Stimulated activated memory B cell treated with anti-CD40 and anti-IgM and Interleukin-4, amounts not matched to agents 10 μg/mL and 1 μg/mL and 100 μg/mL, for 72 hours (primary cell): Measurements from ENCODE around the gene SLC41A1.
"Not testable (repeated sequence)": the region's sequence is repeated elsewhere in the genome, so short reads cannot be mapped to it uniquely, and the experiment has no call there.

Experiments used
- ATAC-seq: fragments of 150-1000 bp; cut with Tn5 transposase; 2 replicates; pipeline ENCODE4 v1.10.0; 2021
- H3K27ac Mint-ChIP-seq: one replicate; pipeline ENCODE4 v1.8.0; 2022; ENCODE audit warnings: mild to moderate bottlenecking, mixed read lengths
- H3K27me3 Mint-ChIP-seq: one replicate; pipeline ENCODE4 v1.8.0; 2022; ENCODE audit warnings: mixed read lengths
- H3K36me3 Mint-ChIP-seq: one replicate; pipeline ENCODE4 v1.8.0; 2022; ENCODE audit warnings: mixed read lengths
- H3K4me1 Mint-ChIP-seq: one replicate; pipeline ENCODE4 v1.8.0; 2022; ENCODE audit warnings: mixed read lengths
- H3K4me3 Mint-ChIP-seq: one replicate; pipeline ENCODE4 v1.8.0; 2022; ENCODE audit warnings: mild to moderate bottlenecking, moderate library complexity, mixed read lengths
- H3K9me3 Mint-ChIP-seq: one replicate; pipeline ENCODE4 v1.8.0; 2022; ENCODE audit warnings: mixed read lengths

The SLC41A1 gene

DNA sequence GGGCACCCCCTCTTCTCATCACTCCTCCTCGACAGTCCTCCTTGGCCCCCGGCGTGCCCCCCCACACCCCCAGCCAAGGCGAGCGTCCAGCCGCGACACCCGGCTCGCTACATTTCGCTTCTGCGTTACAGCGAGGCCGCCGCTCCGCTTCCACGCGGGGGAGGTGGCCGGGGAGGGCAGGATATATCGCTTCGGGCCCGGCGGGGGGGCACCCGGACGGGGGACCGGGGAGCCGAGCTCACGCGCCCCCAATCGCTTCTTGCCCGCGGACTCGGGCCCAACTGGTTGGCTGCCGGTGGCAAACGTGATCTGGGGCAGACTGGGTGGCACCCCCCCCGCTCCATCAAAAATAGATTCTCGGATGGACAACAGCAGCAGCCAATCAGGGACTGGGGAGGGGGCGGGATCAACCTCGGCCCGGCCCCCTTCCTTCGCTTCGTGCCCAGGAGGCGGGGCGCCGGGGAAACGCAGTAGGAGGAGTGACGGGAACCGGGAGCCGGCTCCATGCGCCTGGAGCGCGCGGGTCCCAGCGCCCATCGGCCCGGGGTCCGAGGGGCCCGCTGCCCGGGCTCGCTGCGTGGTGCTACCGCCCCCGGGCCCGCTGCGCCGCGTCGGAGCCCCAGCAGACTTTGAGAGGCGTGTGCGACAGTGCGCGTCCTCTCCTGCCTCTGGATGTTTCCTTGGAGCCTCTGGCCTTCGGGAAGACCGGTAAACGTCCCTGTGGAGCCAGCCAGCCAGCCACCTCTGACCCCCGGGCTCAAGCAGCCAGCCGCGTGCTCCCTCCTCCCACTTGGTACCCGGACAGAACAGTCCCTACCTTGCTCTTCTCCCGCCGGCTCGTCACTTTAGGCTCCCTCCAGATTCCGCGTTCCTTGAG, at the start of gene SLC41A1:
Gene SLC41A1, minus strand, starts transcription at position 321 of the 877 bp plus-strand sequence. CDS start 2,757 bp downstream, outside the sequence.
- H3K27me3 Mint-ChIP-seq: no peaks in the 10 kb centered on the region
- peaks cover 61% of the 10 kb centered on the region for H3K4me1 Mint-ChIP-seq
- H3K27ac Mint-ChIP-seq: peak within 1 kb of the TSS; percentile 82
- H3K4me3 Mint-ChIP-seq: peak within 1 kb of the TSS; percentile 91
- peak; percentile 98 for ATAC-seq
- peaks cover 30% of the 10 kb centered on the region for H3K36me3 Mint-ChIP-seq
- H3K9me3 Mint-ChIP-seq: no peaks in the 10 kb centered on the region

- no peak for ATAC-seq
- Mint-ChIP-seq H3K4me1 (peaks cover 13% of the 10 kb centered on the region), H3K4me3 (no peak overlapping the region), H3K27ac (no peak overlapping the region), H3K27me3 (no peaks in the 10 kb centered on the region), H3K9me3 (peaks cover 6% of the 10 kb centered on the region), H3K36me3 (peaks cover 7% of the 10 kb centered on the region)
Observed at GRCh38 chr1:205861540-205861939, 48.5 kb upstream of the SLC41A1 start.

GRCh38 chr1:205858141-205858961, 45.4 kb upstream of the SLC41A1 start:
- peaks cover 18% of the 10 kb centered on the region for H3K36me3 Mint-ChIP-seq
- peak overlapping the region; percentile 53 for H3K27ac Mint-ChIP-seq
- H3K4me1 Mint-ChIP-seq: peaks cover 13% of the 10 kb centered on the region
- no peak for ATAC-seq
- peak overlapping the region; percentile 19 for H3K4me3 Mint-ChIP-seq
- H3K27me3 Mint-ChIP-seq: no peaks in the 10 kb centered on the region
- peaks cover 17% of the 10 kb centered on the region for H3K9me3 Mint-ChIP-seq

DNA sequence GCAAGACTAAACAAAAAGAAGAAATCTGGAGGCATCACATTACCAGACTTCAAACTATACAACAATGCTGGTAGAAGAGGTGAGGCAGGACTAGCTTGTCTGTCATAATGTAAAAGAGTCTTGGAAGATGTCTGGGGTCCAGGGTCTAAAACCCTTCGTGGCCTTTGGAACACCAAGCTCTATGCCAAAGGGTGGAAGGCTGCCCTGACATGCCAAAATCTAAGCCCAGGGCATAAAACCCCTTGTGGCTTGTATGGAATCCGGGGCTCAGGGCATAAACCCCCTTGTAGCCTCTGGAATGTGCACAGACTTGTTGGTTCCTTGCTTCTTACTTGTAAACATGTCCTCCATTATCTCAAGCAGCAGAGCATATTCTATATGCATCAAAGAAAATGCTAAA, 44.5 kb upstream of the SLC41A1 start:
- peaks cover 17% of the 10 kb centered on the region for H3K9me3 Mint-ChIP-seq
- not testable (repeated sequence) for H3K4me3 Mint-ChIP-seq, ATAC-seq, H3K27me3 Mint-ChIP-seq
- peaks cover 13% of the 10 kb centered on the region for H3K4me1 Mint-ChIP-seq
- peaks cover 18% of the 10 kb centered on the region for H3K36me3 Mint-ChIP-seq
- H3K27ac Mint-ChIP-seq: peak overlapping the region; percentile 53

GRCh38 chr1:205856433-205856832, 43.4 kb upstream of the SLC41A1 start:
- no peak overlapping the region for H3K27ac Mint-ChIP-seq
- H3K36me3 Mint-ChIP-seq: peaks cover 18% of the 10 kb centered on the region
- peaks cover 17% of the 10 kb centered on the region for H3K9me3 Mint-ChIP-seq
- ATAC-seq: no peak
- H3K4me3 Mint-ChIP-seq: no peak overlapping the region
- H3K4me1 Mint-ChIP-seq: peaks cover 13% of the 10 kb centered on the region
- H3K27me3 Mint-ChIP-seq: no peaks in the 10 kb centered on the region

- peaks cover 17% of the 10 kb centered on the region for H3K9me3 Mint-ChIP-seq
- no peak overlapping the region for H3K27ac Mint-ChIP-seq
- no peaks in the 10 kb centered on the region for H3K27me3 Mint-ChIP-seq
- no peak overlapping the region for H3K4me3 Mint-ChIP-seq
- H3K4me1 Mint-ChIP-seq: peaks cover 5% of the 10 kb centered on the region
- peaks cover 18% of the 10 kb centered on the region for H3K36me3 Mint-ChIP-seq
- ATAC-seq: no peak
Observed at GRCh38 chr1:205852969-205853368, 40.0 kb upstream of the SLC41A1 start.

DNA sequence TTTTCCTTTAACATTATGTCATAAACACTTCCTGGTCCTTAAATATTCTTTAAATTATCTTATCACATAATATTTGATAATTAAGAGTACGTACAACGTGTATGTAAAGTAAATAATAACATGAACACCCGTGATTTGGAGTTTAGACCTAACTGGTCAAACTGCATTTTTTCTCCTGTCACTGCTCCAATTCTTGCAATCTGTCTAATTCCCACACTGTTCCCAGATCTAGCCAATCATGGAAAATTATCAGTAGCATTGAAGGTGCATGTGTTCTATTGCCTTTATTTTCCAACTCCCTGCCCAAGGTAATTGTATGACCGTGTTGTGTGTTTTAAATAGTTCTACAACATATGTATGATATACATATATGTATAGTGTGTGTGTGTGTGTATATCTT, 39.0 kb upstream of the SLC41A1 start:
- H3K27me3 Mint-ChIP-seq: no peaks in the 10 kb centered on the region
- H3K27ac Mint-ChIP-seq: no peak overlapping the region
- H3K36me3 Mint-ChIP-seq: peaks cover 16% of the 10 kb centered on the region
- peaks cover 15% of the 10 kb centered on the region for H3K9me3 Mint-ChIP-seq
- no peak for ATAC-seq
- no peaks in the 10 kb centered on the region for H3K4me1 Mint-ChIP-seq
- H3K4me3 Mint-ChIP-seq: no peak overlapping the region

DNA sequence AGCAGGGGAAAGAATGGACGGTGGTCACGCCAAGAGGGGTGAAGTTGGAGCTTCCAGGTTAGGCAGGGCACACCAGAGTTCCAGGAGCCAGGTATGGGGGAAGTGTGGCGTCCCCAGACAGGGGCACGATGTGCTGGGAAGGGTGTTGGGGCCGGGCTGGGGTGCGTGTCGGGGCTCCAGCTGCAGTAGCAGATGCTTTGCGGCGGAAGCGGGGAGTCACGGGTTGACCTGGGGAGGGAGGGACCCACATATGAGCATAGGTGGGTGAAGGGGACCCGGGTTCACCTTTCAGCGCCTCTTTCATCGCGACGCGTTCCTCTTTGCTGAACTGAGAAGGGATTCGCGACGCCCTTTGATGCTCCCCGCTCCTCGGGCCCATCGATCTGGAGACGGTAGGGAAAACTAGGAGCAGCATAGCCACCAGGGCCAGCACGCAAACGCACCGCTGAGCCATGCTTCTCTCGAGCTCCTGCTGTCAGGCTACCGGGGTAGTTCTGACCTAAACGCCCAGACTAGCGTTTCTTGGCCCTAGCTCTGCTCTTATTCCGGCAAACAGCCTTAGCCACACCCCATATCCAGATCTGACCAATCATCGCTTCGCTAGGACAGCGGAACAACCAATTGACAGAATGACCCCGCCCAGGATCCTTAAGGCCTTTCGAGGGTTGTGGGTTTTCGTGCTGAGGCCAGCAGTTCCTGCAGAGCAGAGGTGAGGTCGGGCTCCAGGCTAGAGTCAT, 36.8 kb upstream of the SLC41A1 start, which contains the start of gene PM20D1:
Gene PM20D1, minus strand, starts transcription at position 514 of the 737 bp plus-strand sequence. Its CDS starts 60 bp downstream, at position 454.
- ATAC-seq: peak; percentile 94
- Mint-ChIP-seq H3K27ac (peak within 1 kb of the TSS; percentile 79), H3K4me3 (peak within 1 kb of the TSS; percentile 82), H3K4me1 (no peaks in the 10 kb centered on the region), H3K36me3 (peaks cover 1% of the 10 kb centered on the region), H3K9me3 (no peaks in the 10 kb centered on the region), H3K27me3 (no peaks in the 10 kb centered on the region)

DNA sequence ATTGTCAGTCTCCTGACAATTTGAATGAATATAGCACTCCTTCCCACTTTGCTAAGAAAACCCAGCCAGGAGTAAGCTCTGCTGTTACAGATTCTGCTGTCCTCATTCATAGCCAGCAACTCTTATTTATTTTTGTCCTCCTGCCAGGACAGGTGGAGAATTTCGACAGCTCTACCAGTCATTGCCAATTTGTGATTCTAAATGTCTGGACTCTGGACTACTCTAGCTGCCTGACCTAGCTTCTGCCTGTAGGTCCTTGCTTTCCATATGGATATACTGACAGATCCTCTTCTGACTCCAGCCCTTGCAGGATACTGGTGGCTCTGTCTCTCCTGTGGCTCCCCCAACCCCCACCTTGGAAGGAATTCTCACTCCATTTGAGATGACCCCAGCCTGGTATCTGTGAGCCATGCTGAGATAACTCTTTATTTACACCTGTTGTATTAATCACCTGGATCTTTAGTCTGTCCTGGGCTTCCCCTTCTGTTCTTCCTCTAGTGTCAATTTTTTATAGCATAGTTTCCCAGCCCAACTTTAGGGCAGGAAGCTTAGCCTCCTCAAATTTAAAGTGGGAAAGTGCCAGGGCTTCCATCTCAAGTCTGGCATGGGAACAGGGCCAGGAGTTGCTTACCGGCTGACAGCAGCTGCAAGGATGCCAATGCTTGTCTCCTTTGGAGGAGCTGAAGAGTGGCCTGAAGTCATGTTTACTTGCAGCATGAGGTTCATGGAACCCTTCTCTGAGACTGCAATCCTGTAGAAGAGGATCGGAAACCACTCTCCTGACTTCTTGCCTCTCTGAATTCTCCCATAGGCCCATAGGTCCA, 30.2 kb upstream of the SLC41A1 start:
- H3K9me3 Mint-ChIP-seq: no peaks in the 10 kb centered on the region
- ATAC-seq: no peak
- peaks cover 5% of the 10 kb centered on the region for H3K36me3 Mint-ChIP-seq
- no peaks in the 10 kb centered on the region for H3K27me3 Mint-ChIP-seq
- H3K4me3 Mint-ChIP-seq: no peak overlapping the region
- H3K27ac Mint-ChIP-seq: no peak overlapping the region
- no peaks in the 10 kb centered on the region for H3K4me1 Mint-ChIP-seq

- H3K4me1 Mint-ChIP-seq: no peaks in the 10 kb centered on the region
- peaks cover 5% of the 10 kb centered on the region for H3K36me3 Mint-ChIP-seq
- no peaks in the 10 kb centered on the region for H3K27me3 Mint-ChIP-seq
- no peaks in the 10 kb centered on the region for H3K9me3 Mint-ChIP-seq
- no peak overlapping the region for H3K4me3 Mint-ChIP-seq
- ATAC-seq: no peak
- no peak overlapping the region for H3K27ac Mint-ChIP-seq
Observed at GRCh38 chr1:205842229-205842628, 29.2 kb upstream of the SLC41A1 start.

DNA sequence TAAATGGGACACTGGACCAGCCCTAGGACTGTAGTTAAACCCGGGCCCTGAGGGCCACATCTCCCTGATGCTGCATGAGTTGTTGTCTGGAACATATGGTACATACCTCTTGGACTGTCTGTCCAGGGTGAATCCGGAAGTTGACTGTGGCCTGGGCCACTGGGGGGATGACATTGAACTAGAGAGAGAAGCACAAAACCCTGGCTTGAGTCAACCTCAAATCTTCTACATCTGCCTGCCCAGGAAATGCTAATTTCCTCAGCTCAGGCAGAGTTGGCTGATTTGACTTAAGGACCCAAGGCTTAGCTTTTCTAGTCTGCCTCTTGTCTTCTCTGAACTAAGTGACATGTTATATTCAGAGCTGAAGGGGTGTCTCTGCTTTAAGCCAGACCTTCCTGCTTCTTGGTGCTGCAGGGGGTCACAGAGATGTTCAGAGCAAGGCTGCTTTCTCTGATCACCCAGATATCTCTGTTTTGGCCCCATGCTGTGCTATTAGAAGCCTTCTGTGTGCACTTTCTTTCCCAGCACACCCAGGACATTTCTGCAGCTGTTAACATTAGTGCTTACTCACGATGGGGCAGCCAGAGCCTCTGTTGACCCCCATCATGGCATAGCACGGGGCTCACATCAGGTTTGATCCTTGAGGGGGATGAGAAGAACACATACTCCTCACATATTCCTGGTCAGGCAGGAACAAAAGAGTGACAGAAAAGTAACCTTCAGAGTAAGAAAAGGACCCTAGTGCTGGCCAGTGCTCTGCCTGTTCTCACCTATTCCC, 27.3 kb upstream of the SLC41A1 start:
- no peaks in the 10 kb centered on the region for H3K4me1 Mint-ChIP-seq
- peaks cover 5% of the 10 kb centered on the region for H3K36me3 Mint-ChIP-seq
- no peaks in the 10 kb centered on the region for H3K9me3 Mint-ChIP-seq
- no peaks in the 10 kb centered on the region for H3K27me3 Mint-ChIP-seq
- no peak for ATAC-seq
- H3K27ac Mint-ChIP-seq: no peak overlapping the region
- H3K4me3 Mint-ChIP-seq: no peak overlapping the region

DNA sequence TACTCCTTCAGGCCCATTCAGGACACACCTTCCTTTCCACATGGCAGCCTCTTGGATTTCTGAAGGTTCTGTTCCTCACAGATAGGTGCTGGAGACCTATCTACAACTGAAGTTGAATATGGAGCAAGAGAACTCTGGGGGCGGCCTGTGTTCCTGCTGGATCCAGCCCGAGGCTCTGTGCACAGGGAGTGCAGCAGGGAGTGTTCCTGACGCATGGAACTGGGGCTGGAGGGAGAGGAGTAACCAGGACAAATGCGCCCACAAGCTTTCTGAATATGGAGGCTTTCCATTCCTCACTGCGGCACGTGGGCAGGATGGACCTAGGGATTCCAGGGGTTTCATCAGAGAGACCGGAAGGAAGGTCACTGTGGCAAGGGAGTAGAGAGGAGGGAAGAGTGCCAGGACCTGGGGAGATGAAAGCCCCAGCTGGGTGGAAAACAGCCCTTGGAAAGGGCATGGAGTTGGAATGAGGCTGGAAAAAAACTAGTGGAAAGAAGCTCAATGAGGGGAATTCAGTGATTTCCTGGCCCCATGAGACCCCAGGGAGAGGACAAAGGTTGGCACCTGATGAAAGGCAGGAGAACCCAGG, 24.5 kb upstream of the SLC41A1 start:
- H3K4me3 Mint-ChIP-seq: no peak overlapping the region
- H3K27me3 Mint-ChIP-seq: no peaks in the 10 kb centered on the region
- H3K27ac Mint-ChIP-seq: no peak overlapping the region
- H3K9me3 Mint-ChIP-seq: no peaks in the 10 kb centered on the region
- H3K36me3 Mint-ChIP-seq: no peaks in the 10 kb centered on the region
- peaks cover under 1% of the 10 kb centered on the region for H3K4me1 Mint-ChIP-seq
- ATAC-seq: no peak

DNA sequence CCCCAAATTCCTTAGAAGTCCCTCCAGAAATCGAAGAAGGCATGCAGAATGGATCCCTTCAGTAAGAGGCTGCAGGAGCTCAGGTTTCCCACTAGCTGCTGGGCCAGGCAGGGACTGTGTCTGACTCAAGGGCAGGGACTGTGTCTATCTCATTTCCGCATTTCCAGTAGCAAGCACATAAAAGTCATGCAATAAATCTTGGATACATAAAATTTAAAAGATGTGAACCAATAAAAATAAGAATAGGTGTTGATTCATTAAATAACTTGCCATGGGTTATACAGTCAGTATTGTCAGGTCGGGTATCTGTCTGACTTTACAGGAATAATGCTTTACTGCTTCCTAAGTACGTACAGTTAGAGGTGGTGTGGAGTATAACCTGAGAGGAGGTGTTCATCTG, 21.8 kb upstream of the SLC41A1 start:
- Mint-ChIP-seq H3K27me3 (no peaks in the 10 kb centered on the region), H3K36me3 (no peaks in the 10 kb centered on the region), H3K9me3 (no peaks in the 10 kb centered on the region), H3K27ac (no peak overlapping the region), H3K4me1 (peaks cover 7% of the 10 kb centered on the region), H3K4me3 (no peak overlapping the region)
- ATAC-seq: no peak
